GM19455 (cell line): ENCODE measurements around the gene IFRD2.
"Not testable (repeated sequence)": the region's sequence is repeated elsewhere in the genome, so short reads cannot be mapped to it uniquely, and the experiment has no call there.

Experiments used
- ATAC-seq: cut with Tn5 transposase; IDR thresholded peaks from one replicate; pipeline ENCODE4 v1.9.1; 2021; ENCODE audit not compliant: unreplicated experiment

IFRD2 gene

DNA sequence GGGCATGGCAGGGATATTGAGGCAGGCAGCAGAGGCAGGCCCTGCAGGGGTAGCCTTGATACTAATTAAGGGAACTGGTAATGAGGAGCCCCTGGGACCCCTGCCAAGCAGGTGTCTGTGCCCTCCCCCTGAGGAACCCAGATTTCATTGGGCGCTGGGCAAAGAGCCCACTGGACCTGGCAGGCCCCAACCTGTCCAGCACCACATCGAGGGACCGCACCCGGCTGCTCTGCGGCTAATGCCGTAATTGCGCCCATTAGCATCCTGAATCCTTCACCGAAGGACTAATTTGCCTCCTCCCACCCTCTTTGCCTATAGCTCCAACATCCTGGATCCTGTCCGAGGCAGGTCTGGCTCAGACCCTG lies 37.0 kb downstream of the IFRD2 start:
- ATAC-seq: no peak

DNA sequence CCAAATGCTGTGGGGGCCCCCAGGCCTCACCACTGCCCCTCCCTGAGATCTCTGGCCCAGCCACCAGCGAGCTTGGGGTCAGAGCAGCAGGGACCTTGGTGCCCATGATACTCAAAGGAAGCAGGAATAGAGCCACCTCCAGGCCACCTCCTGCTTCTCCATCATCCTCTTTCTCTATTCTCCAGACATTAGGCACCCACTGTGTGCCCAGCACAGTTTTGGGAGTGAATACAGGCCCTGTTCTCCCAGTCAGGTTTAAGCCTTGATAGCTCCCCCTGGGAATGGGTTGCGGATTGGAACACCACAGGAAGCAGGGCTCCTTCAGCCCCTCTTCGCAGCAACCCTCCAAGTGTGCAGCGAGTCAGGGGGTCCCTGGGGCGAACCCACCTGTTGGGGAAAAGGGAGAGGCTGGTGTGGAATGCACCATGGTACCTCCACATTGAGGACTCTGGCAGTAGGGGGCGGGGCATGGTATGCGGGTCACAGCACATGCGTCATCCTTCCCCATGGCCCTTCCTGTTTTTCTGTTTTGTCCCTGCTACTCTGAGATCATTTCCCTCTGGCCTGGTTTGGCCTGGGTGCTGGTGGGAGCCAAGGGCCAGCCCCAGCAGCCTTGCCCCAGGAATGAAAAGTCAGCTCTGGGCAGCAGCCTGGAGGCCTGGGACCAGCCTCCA lies 37.5 kb downstream of the IFRD2 start:
- ATAC-seq: no peak

DNA sequence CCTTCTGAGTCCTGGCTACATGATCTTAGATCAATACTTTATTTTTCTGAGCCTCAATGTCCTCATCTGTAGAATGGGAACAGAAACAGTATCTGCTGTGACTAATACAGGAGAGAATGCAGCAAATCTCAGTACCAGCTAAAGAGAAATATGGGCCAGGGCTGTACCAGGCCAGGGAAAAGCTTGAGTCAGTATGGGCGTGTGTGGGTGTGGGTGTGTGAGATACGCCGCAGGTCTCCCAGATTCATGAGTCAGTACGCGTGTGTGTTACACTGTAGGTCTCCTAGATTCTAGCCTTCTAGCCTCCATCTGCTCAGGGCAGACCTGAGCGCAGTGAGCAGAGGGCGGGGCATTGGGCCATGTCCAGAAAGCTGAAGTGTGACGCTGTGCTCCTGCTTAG lies 41.0 kb downstream of the IFRD2 start:
- ATAC-seq: no peak

DNA sequence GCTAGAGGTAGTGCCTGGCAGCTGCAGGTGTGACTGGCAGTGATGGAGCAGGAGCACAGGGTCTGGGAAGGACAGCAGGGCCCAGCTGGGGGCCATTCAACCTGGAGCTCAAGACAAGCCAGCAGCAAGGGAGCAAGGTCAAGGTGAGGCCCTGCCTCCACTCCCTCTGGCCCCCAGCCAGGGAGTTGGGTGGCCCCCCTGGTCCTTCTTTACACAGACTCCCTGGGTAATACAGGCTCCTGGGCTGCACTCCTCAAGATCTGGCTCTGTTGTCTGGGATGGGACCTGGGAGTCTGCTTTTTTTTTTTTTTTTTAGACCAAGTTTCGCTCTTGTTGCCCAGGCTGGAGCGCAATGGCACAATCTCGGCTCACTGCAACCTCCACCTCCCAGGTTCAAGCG lies 41.7 kb downstream of the IFRD2 start:
- ATAC-seq: no peak

DNA sequence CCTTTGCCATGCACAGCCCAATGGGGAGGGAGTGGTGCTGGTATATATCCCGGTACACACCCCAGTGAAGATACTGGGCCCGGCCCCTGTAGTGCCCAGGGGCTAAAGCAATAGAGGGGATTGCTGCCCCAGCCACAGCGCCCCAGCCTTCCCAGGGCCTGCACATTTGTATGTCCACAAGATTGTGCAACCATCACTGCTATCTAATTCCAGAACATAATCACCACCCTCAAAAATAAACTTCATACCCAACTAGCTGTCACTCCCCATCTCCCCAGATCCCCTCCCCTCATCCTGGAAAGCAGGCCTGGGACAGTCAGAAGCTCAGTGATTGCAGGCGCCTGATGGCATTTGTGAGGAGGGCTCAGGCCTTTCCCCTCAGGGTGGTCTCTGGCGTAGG lies 42.8 kb downstream of the IFRD2 start:
- ATAC-seq: no peak

DNA sequence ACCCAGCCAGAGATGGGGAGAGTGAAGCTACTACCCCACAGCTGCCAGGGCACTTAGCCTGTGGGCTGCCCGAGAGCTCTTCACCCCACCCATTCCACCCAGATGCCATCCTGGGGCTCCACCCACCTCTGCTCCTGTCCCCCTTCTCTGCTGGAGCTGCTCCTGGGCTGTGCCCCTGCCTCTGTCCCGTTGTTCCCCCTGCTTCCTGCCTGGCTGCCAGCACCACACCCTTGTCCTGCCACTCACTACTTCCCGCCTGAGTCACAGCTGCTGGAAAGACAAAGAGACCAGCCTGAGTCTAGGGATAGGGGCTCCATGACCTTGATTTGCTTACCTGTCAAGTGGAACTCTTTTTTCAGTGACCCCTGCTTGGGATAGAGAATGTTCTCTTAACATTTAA lies 43.8 kb downstream of the IFRD2 start:
- no peak for ATAC-seq

DNA sequence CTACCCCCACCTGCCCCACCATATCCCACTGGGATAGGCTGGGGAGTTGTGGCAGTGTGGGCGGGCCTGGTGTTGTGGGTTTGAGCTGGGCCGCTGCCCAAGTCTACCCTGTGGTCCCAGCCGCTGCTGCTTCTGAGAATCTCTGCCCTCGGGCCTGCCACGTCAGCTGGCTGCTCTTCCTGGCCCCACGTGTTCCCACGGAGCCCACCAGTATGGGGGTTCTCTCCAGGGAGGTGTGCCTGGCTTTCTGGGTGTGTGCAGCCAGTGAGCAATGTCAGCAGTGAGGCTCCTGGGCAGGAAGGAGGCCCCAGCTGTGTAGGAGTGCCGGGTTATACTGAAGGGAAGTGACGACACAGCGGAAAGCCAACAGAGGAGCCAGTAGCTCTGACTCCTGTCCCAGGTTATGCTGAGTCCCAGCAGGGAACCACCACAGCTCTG lies 45.7 kb downstream of the IFRD2 start:
- ATAC-seq: peak; percentile 46

DNA sequence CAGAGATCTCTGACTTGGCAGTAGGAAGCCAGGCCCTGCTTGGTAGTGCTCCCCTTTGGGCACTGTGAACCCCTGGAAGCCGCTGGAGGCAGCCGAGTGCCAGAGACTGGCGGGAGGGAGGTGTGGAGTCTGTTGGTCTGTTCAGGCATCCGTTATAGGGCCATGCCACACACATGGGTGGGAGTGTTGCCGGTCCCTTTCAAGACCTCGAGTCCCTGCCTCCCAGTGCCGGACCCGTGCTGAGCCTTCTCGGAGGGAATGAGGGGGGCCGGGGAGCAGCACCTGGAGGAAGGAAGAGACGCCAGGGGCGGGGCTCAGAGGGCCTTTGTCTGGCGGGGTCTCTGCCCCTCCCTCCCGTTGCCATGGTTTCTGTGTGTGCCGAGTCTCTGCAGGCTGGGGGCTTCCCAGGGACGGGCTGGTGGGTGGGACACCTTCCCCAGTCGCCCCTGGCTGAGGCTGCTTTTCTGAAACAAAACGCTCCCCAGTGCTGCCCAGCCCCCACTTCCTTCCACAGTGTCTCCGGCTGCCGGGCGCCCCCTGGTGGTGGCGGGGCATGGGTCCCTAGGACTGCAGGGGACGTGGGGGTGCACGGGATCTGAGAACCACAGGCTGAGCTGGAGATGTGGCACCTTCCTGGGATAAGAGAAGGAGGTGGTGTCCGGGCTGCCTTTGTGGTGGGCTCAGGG lies 46.3 kb downstream of the IFRD2 start:
- ATAC-seq: peak; percentile 62

DNA sequence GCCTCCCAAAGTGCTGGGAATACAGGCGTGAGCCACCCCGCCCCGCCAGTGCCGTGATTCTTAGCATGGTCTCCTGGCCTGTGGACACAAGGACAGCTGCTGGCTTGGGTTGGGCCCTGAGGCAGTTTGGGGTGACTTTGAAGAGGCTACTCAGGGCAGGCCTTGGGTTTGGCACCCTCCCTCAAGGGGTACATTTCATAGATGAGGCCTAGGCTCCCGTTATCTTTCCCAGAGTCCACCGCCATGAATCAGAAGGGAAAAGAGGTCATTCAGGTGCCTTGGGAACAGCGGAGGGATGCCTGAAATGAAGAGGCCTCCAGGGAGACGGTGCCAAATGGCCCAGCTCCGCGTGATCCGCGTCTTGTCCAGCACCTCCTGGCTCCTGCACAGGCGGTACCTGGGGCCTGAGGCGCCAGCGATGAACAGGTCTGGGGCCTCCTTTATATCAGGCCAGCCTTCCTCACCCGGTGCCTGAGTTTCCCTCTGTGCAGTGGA lies 46.9 kb downstream of the IFRD2 start:
- ATAC-seq: no peak

DNA sequence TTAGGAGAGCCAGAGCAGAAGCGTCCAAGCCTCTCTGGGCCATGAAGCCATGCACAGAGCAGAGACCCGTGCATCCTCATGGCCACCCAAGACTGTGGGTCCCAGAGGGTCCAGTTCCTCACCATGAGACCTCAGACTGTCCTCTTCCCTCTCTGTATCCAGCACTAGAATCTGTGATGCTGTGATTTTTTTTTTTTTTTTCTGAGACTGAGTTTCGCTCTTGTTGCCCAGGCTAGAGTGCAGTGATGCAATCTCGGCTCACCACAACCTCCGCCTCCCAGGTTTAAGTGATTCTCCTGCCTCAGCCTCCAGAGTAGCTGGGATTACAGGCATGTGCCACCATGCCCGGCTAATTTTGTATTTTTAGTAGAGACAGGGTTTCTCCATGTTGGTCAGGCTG lies 47.4 kb downstream of the IFRD2 start:
- ATAC-seq: not testable (repeated sequence)

DNA sequence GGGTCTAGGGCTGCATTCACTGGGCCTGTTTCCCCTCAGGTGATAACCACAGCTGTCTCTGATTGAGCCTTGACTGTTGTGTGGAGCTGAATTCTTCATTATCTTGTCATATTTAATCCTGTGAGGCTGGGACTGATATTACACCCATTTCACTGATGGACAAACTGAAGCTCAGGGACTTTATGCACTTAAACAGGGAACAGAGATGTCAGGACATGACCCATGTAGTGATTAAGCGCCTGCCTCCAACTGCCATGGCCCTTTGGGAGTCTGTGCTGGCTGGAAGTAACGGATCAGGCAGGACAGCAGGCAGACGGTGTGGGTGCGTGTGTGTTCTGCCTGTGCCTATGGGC lies 48.7 kb downstream of the IFRD2 start:
- no peak for ATAC-seq

DNA sequence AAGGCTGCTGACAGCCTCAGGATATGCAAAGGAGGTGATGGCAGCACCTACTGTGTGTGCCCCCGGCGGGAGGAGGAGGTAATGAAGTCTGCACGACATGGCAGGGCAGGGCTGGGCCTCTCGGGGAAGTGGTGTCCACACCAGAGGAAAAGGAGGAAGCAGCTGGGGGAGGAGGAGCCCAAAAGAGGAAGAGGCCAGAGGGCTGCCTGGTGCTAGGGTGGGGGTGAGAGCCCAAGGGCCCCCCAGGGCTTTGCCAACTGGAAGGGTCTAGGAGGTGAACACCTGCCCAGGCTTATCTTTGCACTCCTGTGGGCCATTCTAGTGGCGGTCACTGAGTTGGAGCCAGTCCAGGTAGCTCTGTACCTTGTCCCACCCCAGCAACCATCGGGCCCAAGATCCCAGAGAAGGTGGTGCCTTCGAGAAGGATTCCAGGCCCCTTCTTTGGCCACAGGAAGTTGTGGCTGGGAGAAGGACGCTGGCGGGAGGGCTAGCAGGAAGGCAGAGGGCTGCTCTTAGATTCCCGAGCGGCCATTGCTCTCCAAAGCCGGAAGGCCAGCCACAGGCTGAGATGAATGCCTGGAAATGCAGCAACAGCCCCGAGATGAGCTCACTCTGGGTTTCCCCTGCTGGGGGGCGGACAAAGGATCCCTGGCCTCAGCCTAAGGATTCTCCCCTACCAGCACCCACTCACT lies 49.2 kb downstream of the IFRD2 start:
- ATAC-seq: no peak

DNA sequence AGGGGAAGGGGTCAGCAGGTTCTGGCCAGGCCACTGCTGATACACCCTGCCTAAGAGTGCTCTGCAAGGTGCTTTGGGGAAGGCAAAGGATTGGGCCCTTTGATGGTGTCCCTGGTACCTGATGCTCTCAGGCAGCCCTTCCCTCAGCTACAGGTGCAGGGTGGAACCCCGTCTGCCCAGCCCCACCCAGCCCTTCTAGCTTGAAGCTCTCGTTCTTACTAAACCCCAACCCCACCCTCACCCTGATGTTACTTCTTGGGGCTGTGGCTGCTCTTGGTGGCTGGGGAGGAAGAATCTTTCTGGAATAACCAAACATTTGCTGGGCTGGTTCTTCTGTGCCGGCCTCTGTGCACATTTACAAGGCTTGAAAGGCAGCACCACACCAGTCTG lies 49.9 kb downstream of the IFRD2 start:
- ATAC-seq: no peak

DNA sequence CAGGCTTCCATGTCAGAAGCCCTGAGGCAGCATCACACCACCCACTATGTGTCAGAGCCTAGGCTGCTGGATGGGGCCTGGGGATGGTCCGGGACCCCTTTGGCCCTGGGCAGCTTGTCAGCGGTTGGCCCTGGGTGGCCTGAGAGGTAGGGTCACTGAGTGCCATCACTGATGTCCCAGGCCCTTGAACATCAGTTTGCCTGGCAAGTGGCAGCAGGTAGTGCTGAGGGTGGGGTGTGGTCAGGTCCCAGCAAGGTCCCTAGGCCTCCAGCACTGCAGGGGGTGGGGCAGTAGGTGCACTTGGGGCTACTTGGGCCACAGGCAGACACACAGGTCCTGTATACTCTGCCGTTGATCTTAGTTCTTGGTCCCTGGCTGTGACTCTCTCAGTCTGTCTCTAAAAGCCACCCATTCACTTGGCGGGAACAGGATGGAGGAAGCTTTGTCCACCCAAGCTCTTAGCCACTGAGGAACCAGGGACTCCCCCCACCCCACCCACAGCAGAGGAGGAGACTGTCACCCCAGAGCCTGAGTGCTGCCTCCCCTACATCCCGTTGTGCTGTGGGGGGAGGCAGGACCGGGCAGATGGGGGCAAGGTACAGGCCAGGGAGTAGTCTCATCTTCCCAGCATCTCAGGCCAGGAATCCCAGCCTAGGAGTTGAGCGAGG lies 50.4 kb downstream of the IFRD2 start:
- ATAC-seq: no peak

DNA sequence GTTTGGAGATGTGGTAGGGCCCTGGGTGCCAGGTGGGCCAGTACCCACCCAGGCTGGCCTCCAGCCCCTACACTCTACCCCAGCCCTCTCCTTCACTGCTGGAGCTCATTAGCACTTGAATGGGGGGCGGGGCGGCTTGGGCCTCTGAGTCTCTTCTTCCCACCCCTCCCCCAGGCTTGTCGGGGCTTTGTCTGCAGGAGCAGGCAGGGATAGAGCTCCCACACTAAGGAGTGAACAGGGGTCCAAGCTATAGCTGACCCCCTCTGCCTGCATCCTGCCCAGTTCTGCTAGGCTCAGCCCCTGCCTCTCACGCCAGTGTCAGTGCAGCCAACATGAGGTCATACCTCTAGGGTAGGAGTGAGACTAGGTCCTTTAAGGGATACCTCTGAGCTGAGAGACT lies 51.1 kb downstream of the IFRD2 start:
- no peak for ATAC-seq

DNA sequence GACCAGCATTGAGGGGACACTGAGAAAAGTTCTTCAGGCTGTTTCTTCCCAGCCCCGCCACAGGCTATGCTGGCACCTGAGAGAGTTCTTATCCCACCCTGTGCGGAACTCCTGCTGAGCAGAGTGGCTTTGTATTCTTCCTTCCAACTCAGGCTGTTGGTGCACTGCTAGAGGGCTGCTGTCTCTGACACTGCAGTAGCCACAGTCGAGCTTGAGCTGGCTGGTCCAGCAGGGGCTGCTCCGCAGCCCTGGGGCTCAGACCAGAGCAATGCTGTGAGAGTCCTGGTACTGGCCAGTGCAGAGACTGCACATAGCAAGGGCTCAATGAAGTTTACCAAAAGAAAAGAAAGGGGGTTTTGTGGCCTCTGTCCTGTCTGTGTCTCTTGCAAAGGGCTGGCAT lies 52.6 kb downstream of the IFRD2 start:
- ATAC-seq: no peak

DNA sequence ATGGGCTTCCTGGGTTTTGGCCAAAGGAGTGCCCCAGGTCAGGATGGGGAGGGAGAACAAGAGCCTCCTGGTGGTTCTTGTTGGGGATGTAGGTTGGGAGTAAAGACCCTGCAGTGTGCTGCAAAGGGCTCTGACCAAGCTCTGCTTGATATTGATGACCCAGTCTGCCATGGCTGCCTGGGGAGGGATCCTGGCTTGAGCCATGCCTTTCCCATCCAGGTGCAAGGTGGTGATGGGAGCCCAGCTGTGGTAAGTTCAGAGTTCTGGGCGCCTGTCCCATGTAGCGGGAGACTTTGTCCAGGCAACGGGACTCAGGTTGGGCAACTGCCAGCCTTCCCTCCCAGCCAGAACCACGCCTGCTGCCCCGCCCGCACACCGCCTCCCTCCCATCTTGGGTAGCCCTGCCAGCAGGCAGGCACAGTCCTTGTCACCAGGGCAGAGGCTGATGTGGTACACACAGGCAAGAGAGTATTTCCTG lies 53.6 kb downstream of the IFRD2 start:
- no peak for ATAC-seq

DNA sequence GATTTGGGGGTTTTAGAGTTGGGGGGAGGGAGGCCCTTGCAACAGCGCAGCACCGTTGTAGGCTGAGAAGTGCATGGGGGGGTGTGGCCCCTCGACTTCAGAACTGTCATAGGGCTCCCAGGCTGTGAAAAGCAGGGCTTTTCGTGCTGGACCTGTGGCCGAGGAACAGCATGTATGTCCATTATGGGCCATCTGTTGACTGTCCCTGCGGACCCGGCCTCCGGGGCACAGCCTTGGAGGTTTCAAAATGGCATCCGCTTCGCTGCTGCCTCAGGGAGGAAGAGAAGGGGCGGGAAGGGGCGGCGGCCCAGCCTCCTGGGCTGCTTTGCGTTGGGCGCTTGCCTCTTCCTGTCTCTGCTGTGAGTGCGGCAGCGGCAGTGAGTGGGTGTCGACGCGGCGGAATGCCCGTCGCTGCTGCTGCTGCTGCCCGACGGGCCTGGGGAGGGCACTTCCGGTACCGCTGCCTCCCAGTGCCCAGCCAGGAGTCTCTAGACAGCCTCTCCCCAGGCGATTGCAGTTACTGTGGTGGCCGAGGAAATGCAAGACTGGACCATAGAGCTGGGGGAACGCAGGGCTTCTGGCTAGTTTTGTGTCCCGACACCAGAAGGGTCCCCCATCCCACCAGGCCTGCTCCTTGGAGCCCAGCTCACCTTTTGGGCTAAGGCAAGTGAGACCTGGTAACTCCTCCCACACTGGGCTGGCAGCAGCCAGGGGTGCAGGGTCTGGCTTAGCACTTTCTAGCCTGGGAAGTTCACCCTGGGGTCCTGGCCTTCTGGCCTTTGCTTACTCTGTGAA lies 54.3 kb downstream of the IFRD2 start:
- ATAC-seq: no peak
